CD4-positive, alpha-beta memory T cell (primary cell): Measurements from ENCODE around the gene OR10G4. TPM values are rescaled to one million over a fixed set of nuclear protein-coding genes. Genes with fewer than 3 reads are reported as not detected.
"Not testable (repeated sequence)": the region's sequence is repeated elsewhere in the genome, so short reads cannot be mapped to it uniquely, and the experiment has no call there.

ENCODE experiments used
- CTCF ChIA-PET: fragments of 350-600 bp; sonication (Branson Sonifier 250); formaldehyde crosslinking; loops from one replicate; lab custom pipeline; 2021; ENCODE audit warnings: inconsistent platforms; ENCODE audit not compliant: partially characterized antibody; lab: Charles Lee
- POLR2A ChIA-PET: fragments of 350-600 bp; sonication (Branson Sonifier 250); formaldehyde crosslinking; loops from one replicate; lab custom pipeline; 2021; ENCODE audit not compliant: partially characterized antibody; lab: Charles Lee
- DNase-seq, 5 donors: peaks; one replicate each; pipeline versions ENCODE4 v3.0.0 to v3.0.0-alpha.2; 2020 to 2022; ENCODE audit warnings: mixed read lengths in 1 of 5
- H3K27ac ChIP-seq: one replicate; pipeline ENCODE4 v1.7.0; 2013; ENCODE audit warnings: low read depth, low read length
- H3K27me3 ChIP-seq: 2 replicates; pipeline ENCODE4 v1.7.0; 2013; ENCODE audit warnings: mild to moderate bottlenecking, low read length, moderate library complexity; ENCODE audit not compliant: insufficient read depth
- H3K36me3 ChIP-seq: 2 replicates; pipeline ENCODE4 v1.7.0; 2013; ENCODE audit warnings: mild to moderate bottlenecking, low read length, moderate library complexity; ENCODE audit not compliant: insufficient read depth
- H3K4me1 ChIP-seq: 2 replicates; pipeline ENCODE4 v1.7.0; 2013; ENCODE audit warnings: mild to moderate bottlenecking, low read length, moderate library complexity; ENCODE audit not compliant: insufficient read depth
- H3K4me3 ChIP-seq, 2 donors: one replicate each; pipeline ENCODE4 v1.7.0; 2013; ENCODE audit warnings: low read length in 2 of 2, mild to moderate bottlenecking in 1 of 2
- H3K9me3 ChIP-seq, 2 donors: one replicate each; pipeline ENCODE4 v1.7.0; 2013; ENCODE audit warnings: low read length in 2 of 2, control low read depth in 1 of 2; ENCODE audit not compliant: control insufficient read depth in 1 of 2
- H3K27ac Mint-ChIP-seq, 7 donors: one replicate each; pipeline ENCODE4 v1.8.0; 2020 to 2021; ENCODE audit warnings: mixed read lengths in 7 of 7, mild to moderate bottlenecking in 6 of 7, inconsistent platforms in 3 of 7, moderate library complexity in 3 of 7
- H3K27me3 Mint-ChIP-seq, 2 donors: one replicate each; pipeline ENCODE4 v1.8.0; 2020 to 2021; ENCODE audit warnings: mixed read lengths in 2 of 2
- H3K36me3 Mint-ChIP-seq, 2 donors: one replicate each; pipeline ENCODE4 v1.8.0; 2020 to 2021; ENCODE audit warnings: mixed read lengths in 2 of 2, inconsistent platforms in 1 of 2, mild to moderate bottlenecking in 1 of 2
- H3K4me1 Mint-ChIP-seq, 4 donors: one replicate each; pipeline ENCODE4 v1.8.0; 2020 to 2021; ENCODE audit warnings: mixed read lengths in 4 of 4, mild to moderate bottlenecking in 1 of 4
- H3K4me3 Mint-ChIP-seq, 8 donors: one replicate each; pipeline ENCODE4 v1.8.0; 2020 to 2021; ENCODE audit warnings: mixed read lengths in 8 of 8, mild to moderate bottlenecking in 7 of 8, moderate library complexity in 6 of 8, inconsistent platforms in 3 of 8
- H3K9me3 Mint-ChIP-seq, 8 donors: one replicate each; pipeline ENCODE4 v1.8.0; 2020 to 2021; ENCODE audit warnings: mixed read lengths in 8 of 8, mild to moderate bottlenecking in 5 of 8, inconsistent platforms in 3 of 8, moderate library complexity in 1 of 8
- intact Hi-C: fragments of 100-400 bp; cut with micrococcal nuclease; formaldehyde crosslinking; loops from one replicate; pipeline ENCODE4 v1.15.1; 2023
- polyA plus RNA-seq, 2 donors: library from polyadenylated mRNA; unstranded; fragments of 300-500 nt; fragmentation: Illumina TruSeq; gene quantifications; one replicate each; pipeline ENCODE4 v1.2.3, GENCODE V29; 2021
- total RNA-seq, 2 experiments: library from RNA; stranded (reverse); gene quantifications; one replicate each; pipeline ENCODE4 v1.2.3, GENCODE V29; 2021

OR10G4 gene
- total RNA-seq (not detected), polyA plus RNA-seq (not detected)

- DNase-seq, result no peak
- Mint-ChIP-seq H3K27ac (no peak within 1 kb of the TSS), H3K27me3 (peaks cover 0 to 2% of the 10 kb centered on the region in 2 donors), H3K9me3 (no peaks in the 10 kb centered on the region), H3K36me3 (no peaks in the 10 kb centered on the region), H3K4me1 (no peaks in the 10 kb centered on the region), H3K4me3 (no peak within 1 kb of the TSS)
- ChIA-PET CTCF (no interaction called here), POLR2A (no interaction called here)
- Histone ChIP-seq H3K4me1 (no peaks in the 10 kb centered on the region), H3K4me3 (no peak within 1 kb of the TSS), H3K36me3 (no peaks in the 10 kb centered on the region), H3K27me3 (no peaks in the 10 kb centered on the region), H3K9me3 (no peaks in the 10 kb centered on the region), H3K27ac (no peak within 1 kb of the TSS)
- intact Hi-C loops, result no loop called here
Measured at GRCh38 chr11:124012697-124013096, at the start of gene OR10G4. Gene OR10G4 (plus strand): TSS chr11:124012997. CDS start chr11:124015575, 2,578 bp downstream.

GRCh38 chr11:123973816-123974215 is 39.0 kb upstream of the OR10G4 start:
- Mint-ChIP-seq H3K4me1 (no peaks in the 10 kb centered on the region), H3K27me3 (peaks cover 0 to 1% of the 10 kb centered on the region in 2 donors), H3K9me3 (peaks cover 0 to 4% (median 2%) of the 10 kb centered on the region in 8 donors), H3K27ac (no peak overlapping the region), H3K36me3 (no peaks in the 10 kb centered on the region), H3K4me3 (no peak overlapping the region)
- POLR2A ChIA-PET, result no interaction called here
- no peaks in the 10 kb centered on the region for H3K4me1 ChIP-seq
- CTCF ChIA-PET, result no interaction called here
- no peak overlapping the region for H3K27ac ChIP-seq
- H3K36me3 ChIP-seq, result no peaks in the 10 kb centered on the region
- intact Hi-C loops, result no loop called here
- H3K27me3 ChIP-seq, result no peaks in the 10 kb centered on the region
- H3K9me3 ChIP-seq, result no peaks in the 10 kb centered on the region
- no peak for DNase-seq
- H3K4me3 ChIP-seq, result no peak overlapping the region

GRCh38 chr11:123976770-123977560 is 35.8 kb upstream of the OR10G4 start:
- CTCF ChIA-PET, result no interaction called here
- POLR2A ChIA-PET, result no interaction called here
- no peak overlapping the region for H3K27ac Mint-ChIP-seq
- H3K36me3 Mint-ChIP-seq, result no peaks in the 10 kb centered on the region
- no peaks in the 10 kb centered on the region for H3K27me3 ChIP-seq
- peaks cover 0 to 1% of the 10 kb centered on the region in 2 donors for H3K27me3 Mint-ChIP-seq
- no peaks in the 10 kb centered on the region for H3K4me1 ChIP-seq
- no peak for DNase-seq
- no peaks in the 10 kb centered on the region for H3K36me3 ChIP-seq
- H3K9me3 ChIP-seq, result no peaks in the 10 kb centered on the region
- intact Hi-C loops, result no loop called here
- H3K9me3 Mint-ChIP-seq, result peaks cover 0 to 10% (median 0%) of the 10 kb centered on the region in 8 donors
- no peak overlapping the region for H3K27ac ChIP-seq
- H3K4me1 Mint-ChIP-seq, result no peaks in the 10 kb centered on the region
- no peak overlapping the region for H3K4me3 Mint-ChIP-seq
- no peak overlapping the region for H3K4me3 ChIP-seq

- CTCF ChIA-PET, result no interaction called here
- POLR2A ChIA-PET, result no interaction called here
Measured at GRCh38 chr11:123977731-123978347, 35.0 kb upstream of the OR10G4 start, which contains the start of gene OR10S1. Gene OR10S1 (minus strand): TSS chr11:123977781. CDS start chr11:123977664, 117 bp downstream.

GRCh38 chr11:123979311-123979710 is 33.5 kb upstream of the OR10G4 start:
- H3K36me3 ChIP-seq, result no peaks in the 10 kb centered on the region
- no peaks in the 10 kb centered on the region for H3K4me1 ChIP-seq
- DNase-seq, result no peak
- no peaks in the 10 kb centered on the region for H3K27me3 ChIP-seq
- peaks cover 0 to 2% of the 10 kb centered on the region in 2 donors for H3K27me3 Mint-ChIP-seq
- no peaks in the 10 kb centered on the region for H3K36me3 Mint-ChIP-seq
- H3K27ac Mint-ChIP-seq, result no peak overlapping the region
- no peaks in the 10 kb centered on the region for H3K9me3 ChIP-seq
- intact Hi-C loops, result no loop called here
- H3K4me3 ChIP-seq, result no peak overlapping the region
- POLR2A ChIA-PET, result no interaction called here
- H3K9me3 Mint-ChIP-seq, result peaks cover 2 to 22% (median 5%) of the 10 kb centered on the region in 8 donors
- CTCF ChIA-PET, result no interaction called here
- H3K27ac ChIP-seq, result no peak overlapping the region
- H3K4me1 Mint-ChIP-seq, result no peaks in the 10 kb centered on the region
- no peak overlapping the region for H3K4me3 Mint-ChIP-seq

More at GRCh38 chr11:123977731-123978347, 35.0 kb upstream of the OR10G4 start, which contains the start of gene OR10S1:
- peaks cover 0 to 15% (median 3%) of the 10 kb centered on the region in 8 donors for H3K9me3 Mint-ChIP-seq
- Histone ChIP-seq H3K4me1 (no peaks in the 10 kb centered on the region), H3K9me3 (no peaks in the 10 kb centered on the region), H3K4me3 (no peak within 1 kb of the TSS), H3K36me3 (no peaks in the 10 kb centered on the region), H3K27ac (no peak within 1 kb of the TSS), H3K27me3 (no peaks in the 10 kb centered on the region)
- H3K4me3 Mint-ChIP-seq, result no peak within 1 kb of the TSS
- intact Hi-C loops, result no loop called here
- H3K36me3 Mint-ChIP-seq, result no peaks in the 10 kb centered on the region
- no peak within 1 kb of the TSS for H3K27ac Mint-ChIP-seq
- no peak for DNase-seq
- H3K4me1 Mint-ChIP-seq, result no peaks in the 10 kb centered on the region
- H3K27me3 Mint-ChIP-seq, result no peaks in the 10 kb centered on the region

GRCh38 chr11:123995119-123995518 is 17.7 kb upstream of the OR10G4 start, which contains the start of gene OR10G6:
Gene OR10G6 (minus strand): TSS chr11:123995161. CDS start chr11:123995161, 0 bp downstream.
- no peaks in the 10 kb centered on the region for H3K36me3 Mint-ChIP-seq
- H3K9me3 ChIP-seq, result no peaks in the 10 kb centered on the region
- no peak for DNase-seq
- intact Hi-C loops, result no loop called here
- ChIA-PET POLR2A (no interaction called here), CTCF (no interaction called here)
- H3K9me3 Mint-ChIP-seq, result no peaks in the 10 kb centered on the region
- no peak within 1 kb of the TSS for H3K4me3 Mint-ChIP-seq
- peaks cover 0 to 1% of the 10 kb centered on the region in 2 donors for H3K27me3 Mint-ChIP-seq
- no peak within 1 kb of the TSS for H3K4me3 ChIP-seq
- no peaks in the 10 kb centered on the region for H3K4me1 ChIP-seq
- no peaks in the 10 kb centered on the region for H3K27me3 ChIP-seq
- no peaks in the 10 kb centered on the region for H3K4me1 Mint-ChIP-seq
- no peaks in the 10 kb centered on the region for H3K36me3 ChIP-seq
- peak within 1 kb of the TSS in 1 of 7 donors; percentile 68 for H3K27ac Mint-ChIP-seq
- H3K27ac ChIP-seq, result no peak within 1 kb of the TSS

GRCh38 chr11:124015837-124016236 is 3.0 kb downstream of the OR10G4 start:
- H3K27me3 Mint-ChIP-seq, DNase-seq, H3K9me3 Mint-ChIP-seq, H3K27me3 ChIP-seq, H3K4me1 Mint-ChIP-seq, intact Hi-C loops, H3K36me3 ChIP-seq, H3K4me3 ChIP-seq, H3K9me3 ChIP-seq, H3K36me3 Mint-ChIP-seq, H3K4me1 ChIP-seq, H3K27ac Mint-ChIP-seq, H3K27ac ChIP-seq, POLR2A ChIA-PET, H3K4me3 Mint-ChIP-seq, CTCF ChIA-PET: not testable (repeated sequence)
